ENCODE data around the gene ABCC1.
"Not testable (repeated sequence)": the region's sequence is repeated elsewhere in the genome, so short reads cannot be mapped to it uniquely, and the experiment has no call there.

DNA sequence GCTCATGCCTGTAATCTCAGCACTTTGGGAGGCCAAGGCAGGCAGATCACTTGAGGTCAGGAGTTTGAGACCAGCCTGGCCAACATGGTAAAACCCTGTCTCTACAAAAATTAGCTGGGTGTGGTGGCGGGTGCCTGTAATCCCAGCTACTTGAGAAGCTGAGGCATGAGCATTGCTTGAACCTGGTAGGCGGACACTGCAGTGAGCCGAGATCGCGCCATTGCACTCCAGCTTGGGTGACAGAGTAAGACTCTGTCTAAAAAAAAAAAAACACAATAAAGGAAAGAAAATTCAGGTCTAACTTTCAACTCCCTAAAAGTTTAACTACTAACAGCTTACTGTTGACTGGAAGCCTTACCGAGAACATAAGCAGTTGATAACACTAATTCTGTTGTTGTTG lies 6.7 kb downstream of the ABCC1 start:
- not testable (repeated sequence) for TF ChIP-seq POLR2A (IDR thresholded peaks at IDR 0.05; ENCODE audit: low read length); GATA1 (IDR thresholded peaks at IDR 0.05; ENCODE audit: low read depth, low read length)
